Testis (tissue), 3 donors: ENCODE results near the gene PCP2. TPM values are rescaled to one million over a fixed set of nuclear protein-coding genes. Genes with fewer than 3 reads are reported as not detected.

ENCODE experiments used
- DNase-seq: peaks from one replicate; pipeline ENCODE4 v3.0.0-alpha.2; 2019
- H3K27ac ChIP-seq, 2 donors: fragments of 200-600 bp; sonication (generic); one replicate each; pipeline ENCODE4 v1.5.1; 2019
- H3K27me3 ChIP-seq: fragments of 200-600 bp; sonication (generic); one replicate; pipeline ENCODE4 v1.5.1; 2019
- H3K36me3 ChIP-seq: fragments of 200-600 bp; sonication (generic); one replicate; pipeline ENCODE4 v1.5.1; 2017; ENCODE audit warnings: low read depth; ENCODE audit errors: missing control alignments
- H3K4me1 ChIP-seq: fragments of 200-600 bp; sonication (generic); one replicate; pipeline ENCODE4 v1.5.1; 2019
- H3K4me3 ChIP-seq, 2 donors: fragments of 200-600 bp; sonication (generic); one replicate each; pipeline ENCODE4 v1.5.1; 2017 to 2019
- H3K9me3 ChIP-seq: fragments of 200-600 bp; sonication (generic); one replicate; pipeline ENCODE4 v1.5.1; 2017
- POLR2A ChIP-seq: fragments of 450-650 bp; IDR thresholded peaks from one replicate; pipeline ENCODE4 v1.6.1; 2017; ENCODE audit warnings: antibody characterized with exemption, mild to moderate bottlenecking, moderate library complexity
- WGBS, 2 donors: methylation state at CpG; one replicate each; pipeline ENCODE4 v1.1.5; 2018; 5-methylcytosine and 5-hydroxymethylcytosine counted together
- intact Hi-C: fragments of 100-400 bp; cut with DNase I; formaldehyde crosslinking; loops from one replicate; pipeline ENCODE4 v1.15.1; 2023; ENCODE audit warnings: low total_unique reads
- polyA plus RNA-seq: library from polyadenylated mRNA; stranded (reverse); fragments of 350-450 nt; fragmentation: Illumina TruSeq; extraction: RNeasy Lipid Tissue Mini Kit (QIAGEN cat#74804); gene quantifications from one replicate; pipeline ENCODE4 v1.2.3, GENCODE V29; 2014; ENCODE audit warnings: low read depth, low replicate concordance; ENCODE audit not compliant: insufficient read depth
- total RNA-seq, 2 donors: library from RNA; depleted of rRNA; stranded (reverse); fragments of >200 nt; gene quantifications; one replicate each; pipeline ENCODE4 v1.2.3, GENCODE V29; 2016
- TF ChIP-seq, protein P1 (sequence below), 3 experiments: fragments of 450-650 bp in 2 of 3; fragments of 200-600 bp in 1 of 3; sonication (generic) in 1 of 3; IDR thresholded peaks; one replicate each; pipeline ENCODE4 v1.5.1; 2016 to 2019; ENCODE audit warnings: antibody characterized with exemption in 3 of 3, mild to moderate bottlenecking in 2 of 3, moderate library complexity in 1 of 3

Gene PCP2
- total and polyA plus RNA-seq, 3 donors from 2014 or later, result 38.2 to 164 (median 130) TPM

DNA sequence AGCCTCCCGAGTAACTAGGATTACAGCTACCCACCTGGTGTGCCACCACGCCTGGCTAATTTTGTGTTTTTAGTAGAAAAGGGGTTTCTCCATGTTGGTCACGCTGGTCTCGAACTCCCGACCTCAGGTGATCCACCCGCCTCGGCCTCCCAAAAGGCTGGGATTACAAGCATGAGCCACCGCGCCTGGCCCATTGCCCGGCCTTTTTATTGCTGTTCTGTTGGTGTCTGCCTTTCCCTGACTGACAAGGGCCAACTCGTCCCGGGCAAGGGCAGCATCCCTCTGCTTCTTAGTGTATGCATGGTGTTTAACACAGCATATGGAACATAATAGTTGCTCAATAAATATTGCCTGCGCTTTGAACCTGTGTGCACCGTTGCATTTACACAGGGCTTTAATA lies 29.1 kb upstream of the PCP2 start:
- 90 to 91% methylated on average over 14 of the region's 14 CpGs for WGBS, 2 donors
- no peaks in the 10 kb centered on the region for H3K36me3 ChIP-seq
- H3K27me3 ChIP-seq, result no peaks in the 10 kb centered on the region
- intact Hi-C loops, result no loop called here
- H3K27ac ChIP-seq, result no peak overlapping the region
- TF ChIP-seq, protein P1, sequence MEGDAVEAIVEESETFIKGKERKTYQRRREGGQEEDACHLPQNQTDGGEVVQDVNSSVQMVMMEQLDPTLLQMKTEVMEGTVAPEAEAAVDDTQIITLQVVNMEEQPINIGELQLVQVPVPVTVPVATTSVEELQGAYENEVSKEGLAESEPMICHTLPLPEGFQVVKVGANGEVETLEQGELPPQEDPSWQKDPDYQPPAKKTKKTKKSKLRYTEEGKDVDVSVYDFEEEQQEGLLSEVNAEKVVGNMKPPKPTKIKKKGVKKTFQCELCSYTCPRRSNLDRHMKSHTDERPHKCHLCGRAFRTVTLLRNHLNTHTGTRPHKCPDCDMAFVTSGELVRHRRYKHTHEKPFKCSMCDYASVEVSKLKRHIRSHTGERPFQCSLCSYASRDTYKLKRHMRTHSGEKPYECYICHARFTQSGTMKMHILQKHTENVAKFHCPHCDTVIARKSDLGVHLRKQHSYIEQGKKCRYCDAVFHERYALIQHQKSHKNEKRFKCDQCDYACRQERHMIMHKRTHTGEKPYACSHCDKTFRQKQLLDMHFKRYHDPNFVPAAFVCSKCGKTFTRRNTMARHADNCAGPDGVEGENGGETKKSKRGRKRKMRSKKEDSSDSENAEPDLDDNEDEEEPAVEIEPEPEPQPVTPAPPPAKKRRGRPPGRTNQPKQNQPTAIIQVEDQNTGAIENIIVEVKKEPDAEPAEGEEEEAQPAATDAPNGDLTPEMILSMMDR (IDR thresholded peaks at IDR 0.05), result no peak
- TF ChIP-seq POLR2A, result no peak
- H3K4me3 ChIP-seq, result no peak overlapping the region
- H3K9me3 ChIP-seq, result no peaks in the 10 kb centered on the region
- no peak for DNase-seq
- H3K4me1 ChIP-seq, result no peaks in the 10 kb centered on the region

DNA sequence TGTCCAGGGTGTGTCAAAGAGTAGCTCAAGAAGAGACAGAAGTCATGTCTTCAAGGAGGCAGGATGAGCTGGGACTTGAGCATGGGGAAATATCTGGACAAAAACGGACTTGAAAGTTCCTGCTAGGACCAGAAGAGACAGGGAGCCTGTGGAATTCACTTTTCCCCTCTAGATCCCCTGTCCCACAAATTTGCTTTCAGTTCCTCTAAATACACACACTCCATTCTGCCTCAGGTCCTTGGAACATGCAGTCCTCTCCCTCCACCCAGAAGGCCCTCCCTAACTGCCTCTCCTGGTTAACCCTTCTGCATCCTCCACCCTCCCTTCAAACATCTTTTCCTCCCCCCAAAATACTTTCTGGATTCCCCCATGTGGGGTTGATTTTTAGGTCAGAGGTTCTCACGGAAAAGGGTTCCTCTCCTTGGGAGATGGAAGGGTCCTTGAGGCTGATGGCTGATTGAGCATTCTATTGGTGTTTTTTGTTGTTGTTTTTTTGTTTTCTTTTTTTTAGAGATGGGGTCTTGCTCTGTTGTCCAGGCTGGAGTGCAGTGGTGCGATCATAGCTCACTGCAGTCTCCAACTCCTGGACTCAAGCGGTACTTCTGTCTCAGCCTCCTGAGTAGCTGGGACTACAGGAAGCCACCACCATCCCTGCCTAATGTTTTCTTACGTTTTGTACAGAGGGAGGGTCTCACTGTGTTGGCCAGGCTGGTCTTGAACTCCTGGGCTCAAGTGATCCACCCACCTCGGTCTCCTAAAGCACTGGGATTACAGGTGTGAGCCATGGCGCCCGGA lies 28.4 kb upstream of the PCP2 start:
- intact Hi-C loops, result no loop called here
- TF ChIP-seq POLR2A, result no peak
- TF ChIP-seq, protein P1 (IDR thresholded peaks at IDR 0.05), result no peak
- H3K27me3 ChIP-seq, result no peaks in the 10 kb centered on the region
- no peaks in the 10 kb centered on the region for H3K9me3 ChIP-seq
- H3K4me1 ChIP-seq, result no peaks in the 10 kb centered on the region
- DNase-seq, result no peak
- H3K4me3 ChIP-seq, result no peak overlapping the region
- no peak overlapping the region for H3K27ac ChIP-seq
- WGBS, 2 donors, result 77 to 80% methylated on average over 8 of the region's 8 CpGs
- no peaks in the 10 kb centered on the region for H3K36me3 ChIP-seq

DNA sequence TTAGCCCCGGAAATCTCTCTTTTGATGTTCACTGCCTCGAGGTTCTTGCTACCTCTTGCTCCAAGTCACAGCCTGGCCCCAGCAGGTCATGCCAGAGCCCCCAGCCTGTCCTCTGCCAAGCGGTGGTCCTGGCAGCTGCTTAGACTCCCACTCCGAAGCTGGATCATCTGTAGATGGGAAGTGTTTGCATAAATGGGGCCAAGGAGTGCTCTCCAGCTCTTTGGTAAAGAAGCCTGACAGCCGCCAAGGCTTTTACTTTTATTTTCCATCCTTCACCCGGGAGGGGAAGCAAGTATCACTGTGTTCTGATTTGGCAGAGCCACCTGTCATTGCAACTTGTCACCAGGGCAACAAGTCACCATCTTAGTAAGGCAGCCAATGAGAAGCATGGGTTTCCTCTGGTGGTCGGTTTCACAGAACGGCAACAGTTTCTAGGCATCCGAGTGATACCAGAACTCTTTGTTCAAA lies 24.7 kb upstream of the PCP2 start:
- intact Hi-C loops, result no loop called here
- WGBS, 2 donors, result 37% methylated on average over 9 of the region's 9 CpGs
- H3K27me3 ChIP-seq, result no peaks in the 10 kb centered on the region
- no peak overlapping the region for H3K27ac ChIP-seq
- H3K4me3 ChIP-seq, result no peak overlapping the region
- no peak for TF ChIP-seq POLR2A
- TF ChIP-seq, protein P1 (IDR thresholded peaks at IDR 0.05), result no peak
- no peaks in the 10 kb centered on the region for H3K36me3 ChIP-seq
- no peaks in the 10 kb centered on the region for H3K9me3 ChIP-seq
- H3K4me1 ChIP-seq, result no peaks in the 10 kb centered on the region
- DNase-seq, result no peak

DNA sequence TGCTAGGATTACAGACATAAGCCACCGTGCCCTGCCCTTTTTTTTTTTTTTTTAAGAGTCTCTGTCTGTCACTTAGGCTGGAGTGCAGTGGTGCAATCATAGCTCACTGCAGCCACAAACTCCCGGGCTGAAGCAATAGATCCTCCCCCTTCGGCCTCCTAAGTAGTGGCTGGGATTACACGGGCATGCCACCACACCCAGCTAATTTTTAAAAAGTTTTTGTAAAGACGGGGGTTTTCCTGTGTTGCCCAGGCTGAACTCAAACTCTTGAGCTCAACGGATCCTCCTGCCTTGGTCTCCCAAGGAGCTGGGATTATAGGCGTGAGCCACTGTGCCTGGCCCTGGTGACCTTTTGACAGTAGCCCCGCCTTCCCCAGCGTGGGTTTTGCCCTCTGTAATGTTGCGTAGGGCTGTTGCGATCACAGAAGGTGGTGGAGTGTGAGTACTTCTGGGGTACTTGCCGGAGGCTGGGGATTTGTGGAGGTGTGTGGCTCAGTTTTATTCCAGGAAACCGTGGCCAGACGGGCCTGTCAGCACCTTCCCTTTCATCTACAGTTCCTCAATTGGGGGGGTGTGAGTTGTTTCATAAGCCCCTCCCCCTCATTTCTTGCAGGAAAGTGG lies 23.7 kb upstream of the PCP2 start:
- Histone ChIP-seq H3K27ac (no peak overlapping the region), H3K4me3 (no peak overlapping the region), H3K36me3 (no peaks in the 10 kb centered on the region), H3K9me3 (no peaks in the 10 kb centered on the region), H3K27me3 (no peaks in the 10 kb centered on the region), H3K4me1 (no peaks in the 10 kb centered on the region)
- no peak for TF ChIP-seq POLR2A
- TF ChIP-seq, protein P1 (IDR thresholded peaks at IDR 0.05), result no peak
- intact Hi-C loops, result no loop called here
- 62 to 65% methylated on average over 9 to 14 of the region's 14 CpGs for WGBS, 2 donors
- no peak for DNase-seq
